Suprapubic skin (tissue), 4 donors: ENCODE results near the gene CCDC74A. TPM values are rescaled to one million over a fixed set of nuclear protein-coding genes. Genes with fewer than 3 reads are reported as not detected.

ENCODE experiments used
- DNase-seq, 2 donors: peaks; one replicate each; pipeline ENCODE4 v3.0.0-alpha.2; 2019; ENCODE audit warnings: low spot score in 2 of 2
- H3K27ac ChIP-seq: fragments of 200-600 bp; sonication (generic); one replicate; pipeline ENCODE4 v1.5.1; 2019
- H3K27me3 ChIP-seq: fragments of 200-600 bp; sonication (generic); one replicate; pipeline ENCODE4 v1.5.1; 2019
- H3K36me3 ChIP-seq: fragments of 200-600 bp; sonication (generic); one replicate; pipeline ENCODE4 v1.5.1; 2019
- H3K4me1 ChIP-seq: fragments of 200-600 bp; sonication (generic); one replicate; pipeline ENCODE4 v1.5.1; 2019
- H3K4me3 ChIP-seq: fragments of 200-600 bp; sonication (generic); one replicate; pipeline ENCODE4 v1.5.1; 2019; ENCODE audit warnings: mild to moderate bottlenecking
- H3K9me3 ChIP-seq: fragments of 200-600 bp; sonication (generic); one replicate; pipeline ENCODE4 v1.5.1; 2019
- EP300 ChIP-seq: sonication (generic); formaldehyde crosslinking; IDR thresholded peaks from one replicate; pipeline ENCODE4 v1.6.1; 2017; ENCODE audit warnings: antibody characterized with exemption
- POLR2A ChIP-seq, 2 donors: fragments of 450-650 bp; IDR thresholded peaks; one replicate each; pipeline ENCODE4 v1.6.1; 2017; ENCODE audit warnings: antibody characterized with exemption in 2 of 2, mild to moderate bottlenecking in 2 of 2, moderate library complexity in 2 of 2
- POLR2AphosphoS5 ChIP-seq, 3 donors: sonication (generic); formaldehyde crosslinking; IDR thresholded peaks; one replicate each; pipeline ENCODE4 v1.6.1; 2017; ENCODE audit warnings: antibody characterized with exemption in 3 of 3
- WGBS: methylation state at CpG from one replicate; pipeline ENCODE4 v1.1.5; 2018; 5-methylcytosine and 5-hydroxymethylcytosine counted together
- total RNA-seq, 4 donors: library from RNA; depleted of rRNA; stranded (reverse); fragments of >200 nt; gene quantifications; one replicate each; pipeline ENCODE4 v1.1.0, GENCODE V29; 2016
- TF ChIP-seq, protein P1 (sequence below), 2 donors: fragments of 200-600 bp in 1 of 2; fragments of 450-650 bp in 1 of 2; sonication (generic) in 1 of 2; IDR thresholded peaks; one replicate each; pipeline ENCODE4 v1.5.1; 2016 to 2019; ENCODE audit warnings: antibody characterized with exemption in 2 of 2, mild to moderate bottlenecking in 1 of 2, moderate library complexity in 1 of 2

CCDC74A gene
- total RNA-seq, 4 donors from 2014 or later: 3.9 to 11.2 (median 8.3) TPM

- Histone ChIP-seq H3K36me3 (no peaks in the 10 kb centered on the region), H3K4me1 (no peaks in the 10 kb centered on the region), H3K4me3 (no peak overlapping the region), H3K27me3 (peaks cover 7% of the 10 kb centered on the region), H3K9me3 (no peaks in the 10 kb centered on the region), H3K27ac (no peak overlapping the region)
- WGBS: 74% methylated on average over 1 of the region's 1 CpG
- no peak for DNase-seq
- TF ChIP-seq EP300: no peak
- no peak for TF ChIP-seq POLR2A (IDR thresholded peaks at IDR 0.05)
- TF ChIP-seq, protein P1, sequence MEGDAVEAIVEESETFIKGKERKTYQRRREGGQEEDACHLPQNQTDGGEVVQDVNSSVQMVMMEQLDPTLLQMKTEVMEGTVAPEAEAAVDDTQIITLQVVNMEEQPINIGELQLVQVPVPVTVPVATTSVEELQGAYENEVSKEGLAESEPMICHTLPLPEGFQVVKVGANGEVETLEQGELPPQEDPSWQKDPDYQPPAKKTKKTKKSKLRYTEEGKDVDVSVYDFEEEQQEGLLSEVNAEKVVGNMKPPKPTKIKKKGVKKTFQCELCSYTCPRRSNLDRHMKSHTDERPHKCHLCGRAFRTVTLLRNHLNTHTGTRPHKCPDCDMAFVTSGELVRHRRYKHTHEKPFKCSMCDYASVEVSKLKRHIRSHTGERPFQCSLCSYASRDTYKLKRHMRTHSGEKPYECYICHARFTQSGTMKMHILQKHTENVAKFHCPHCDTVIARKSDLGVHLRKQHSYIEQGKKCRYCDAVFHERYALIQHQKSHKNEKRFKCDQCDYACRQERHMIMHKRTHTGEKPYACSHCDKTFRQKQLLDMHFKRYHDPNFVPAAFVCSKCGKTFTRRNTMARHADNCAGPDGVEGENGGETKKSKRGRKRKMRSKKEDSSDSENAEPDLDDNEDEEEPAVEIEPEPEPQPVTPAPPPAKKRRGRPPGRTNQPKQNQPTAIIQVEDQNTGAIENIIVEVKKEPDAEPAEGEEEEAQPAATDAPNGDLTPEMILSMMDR (IDR thresholded peaks at IDR 0.05): no peak
- no peak for TF ChIP-seq POLR2AphosphoS5 (IDR thresholded peaks at IDR 0.05)
Measured at GRCh38 chr2:131572175-131572574, 44.5 kb downstream of the CCDC74A start.

- Histone ChIP-seq H3K36me3 (no peaks in the 10 kb centered on the region), H3K27ac (no peak overlapping the region), H3K4me3 (no peak overlapping the region), H3K4me1 (no peaks in the 10 kb centered on the region), H3K9me3 (no peaks in the 10 kb centered on the region), H3K27me3 (peaks cover 3% of the 10 kb centered on the region)
- 83% methylated on average over 4 of the region's 4 CpGs for WGBS
- TF ChIP-seq POLR2AphosphoS5 (IDR thresholded peaks at IDR 0.05) (no peak), EP300 (no peak), POLR2A (IDR thresholded peaks at IDR 0.05) (no peak)
- TF ChIP-seq, protein P1 (IDR thresholded peaks at IDR 0.05): no peak
- no peak for DNase-seq
Measured at GRCh38 chr2:131577812-131578211, 50.1 kb downstream of the CCDC74A start.

- no peak for DNase-seq
- Histone ChIP-seq H3K36me3 (no peaks in the 10 kb centered on the region), H3K4me1 (no peaks in the 10 kb centered on the region), H3K4me3 (no peak overlapping the region), H3K9me3 (no peaks in the 10 kb centered on the region), H3K27ac (no peak overlapping the region), H3K27me3 (peaks cover 2% of the 10 kb centered on the region)
- 92% methylated on average over 7 of the region's 7 CpGs for WGBS
- TF ChIP-seq POLR2AphosphoS5 (IDR thresholded peaks at IDR 0.05): no peak
- TF ChIP-seq, protein P1 (IDR thresholded peaks at IDR 0.05): no peak
- TF ChIP-seq EP300: no peak
- no peak for TF ChIP-seq POLR2A (IDR thresholded peaks at IDR 0.05)
Measured at GRCh38 chr2:131580187-131580586, 52.5 kb downstream of the CCDC74A start.

Other genes starting within 250 kb of the CCDC74A start
- gene RAB6D, start 163.7 kb upstream of the CCDC74A start, total RNA-seq: under 1 TPM in 1 of 4 donors, not detected in 3; 0.17 TPM
- not detected for gene TUBA3D, start 51.8 kb upstream of the CCDC74A start, total RNA-seq
- 10 to 100 TPM; 29.9 to 78.5 (median 46.7) TPM for gene MZT2A, start 35.5 kb upstream of the CCDC74A start, total RNA-seq